Measurements from ENCODE around the gene EIF2D. TPM values are rescaled to one million over a fixed set of nuclear protein-coding genes. Genes with fewer than 3 reads are reported as not detected.

The EIF2D gene
- total and polyA plus RNA-seq, 4 donors = 14.7 to 30.0 (median 22.1) TPM

DNA sequence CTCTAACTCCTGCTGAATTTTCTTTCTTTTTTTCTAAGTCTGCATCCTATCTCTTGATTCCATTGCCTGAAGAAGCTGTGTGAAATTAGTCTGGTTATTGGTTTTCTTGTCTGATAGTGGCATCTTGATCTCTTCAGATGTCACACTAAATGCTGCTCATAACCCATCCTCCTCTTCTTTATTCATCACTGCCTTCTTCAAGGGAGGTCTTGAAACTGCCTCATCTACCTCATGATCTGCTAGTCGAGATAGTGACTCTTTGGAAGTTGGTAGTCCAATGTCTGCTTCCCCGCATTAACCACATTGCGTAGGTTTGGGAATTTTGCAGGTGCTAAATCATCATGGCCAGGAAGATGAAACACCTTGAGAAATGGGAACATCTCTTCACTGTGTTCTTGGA is 38.7 kb upstream of the EIF2D start:
- Histone ChIP-seq H3K27me3 (ENCODE audit: control insufficient read depth in 4 of 4, insufficient read depth in 4 of 4, low read length in 3 of 4) (no peaks in the 10 kb centered on the region), H3K4me1 (ENCODE audit: control insufficient read depth in 4 of 4, insufficient read depth in 4 of 4, low read length in 3 of 4) (no peaks in the 10 kb centered on the region), H3K4me3 (ENCODE audit: low read depth in 1 of 3, low read length in 3 of 3) (no peak overlapping the region), H3K9ac (ENCODE audit: low read depth in 1 of 2, low read length in 2 of 2) (no peak overlapping the region), H3K27ac (ENCODE audit: low read depth in 1 of 2, low read length in 2 of 2) (no peak overlapping the region), H3K36me3 (ENCODE audit: control insufficient read depth in 4 of 4, insufficient read depth in 3 of 4, low read depth in 1 of 4, low read length in 3 of 4) (peaks cover 0 to 7% (median 4%) of the 10 kb centered on the region in 4 donors), H3K9me3 (ENCODE audit: control insufficient read depth in 4 of 4, low read length in 3 of 4) (no peaks in the 10 kb centered on the region)
- DNase-seq (ENCODE audit: low spot score) = no peak
- 96% methylated on average over 3 of the region's 3 CpGs for WGBS
- TF ChIP-seq, protein P1, sequence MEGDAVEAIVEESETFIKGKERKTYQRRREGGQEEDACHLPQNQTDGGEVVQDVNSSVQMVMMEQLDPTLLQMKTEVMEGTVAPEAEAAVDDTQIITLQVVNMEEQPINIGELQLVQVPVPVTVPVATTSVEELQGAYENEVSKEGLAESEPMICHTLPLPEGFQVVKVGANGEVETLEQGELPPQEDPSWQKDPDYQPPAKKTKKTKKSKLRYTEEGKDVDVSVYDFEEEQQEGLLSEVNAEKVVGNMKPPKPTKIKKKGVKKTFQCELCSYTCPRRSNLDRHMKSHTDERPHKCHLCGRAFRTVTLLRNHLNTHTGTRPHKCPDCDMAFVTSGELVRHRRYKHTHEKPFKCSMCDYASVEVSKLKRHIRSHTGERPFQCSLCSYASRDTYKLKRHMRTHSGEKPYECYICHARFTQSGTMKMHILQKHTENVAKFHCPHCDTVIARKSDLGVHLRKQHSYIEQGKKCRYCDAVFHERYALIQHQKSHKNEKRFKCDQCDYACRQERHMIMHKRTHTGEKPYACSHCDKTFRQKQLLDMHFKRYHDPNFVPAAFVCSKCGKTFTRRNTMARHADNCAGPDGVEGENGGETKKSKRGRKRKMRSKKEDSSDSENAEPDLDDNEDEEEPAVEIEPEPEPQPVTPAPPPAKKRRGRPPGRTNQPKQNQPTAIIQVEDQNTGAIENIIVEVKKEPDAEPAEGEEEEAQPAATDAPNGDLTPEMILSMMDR (IDR thresholded peaks at IDR 0.05; ENCODE audit: low read depth, low read length, missing input control) = no peak
- TF ChIP-seq SP1 (IDR thresholded peaks at IDR 0.05) (no peak), HNF4G (IDR thresholded peaks at IDR 0.05) (no peak), YY1 (IDR thresholded peaks at IDR 0.05) (no peak), FOXA2 (IDR thresholded peaks at IDR 0.05) (no peak), EGR1 (IDR thresholded peaks at IDR 0.05; ENCODE audit: low read depth in 2 of 2) (no peak), RXRA (IDR thresholded peaks at IDR 0.05) (no peak), RAD21 (IDR thresholded peaks at IDR 0.05) (no peak), FOXA1 (IDR thresholded peaks at IDR 0.05) (no peak), NR2F2 (IDR thresholded peaks at IDR 0.05) (no peak), TAF1 (conservative IDR thresholded peaks at IDR 0.05) (no peak), JUND (IDR thresholded peaks at IDR 0.05) (no peak)
- TF ChIP-seq, protein P2, sequence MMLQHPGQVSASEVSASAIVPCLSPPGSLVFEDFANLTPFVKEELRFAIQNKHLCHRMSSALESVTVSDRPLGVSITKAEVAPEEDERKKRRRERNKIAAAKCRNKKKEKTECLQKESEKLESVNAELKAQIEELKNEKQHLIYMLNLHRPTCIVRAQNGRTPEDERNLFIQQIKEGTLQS (IDR thresholded peaks at IDR 0.05) = no peak
- TF ChIP-seq, protein P3, sequence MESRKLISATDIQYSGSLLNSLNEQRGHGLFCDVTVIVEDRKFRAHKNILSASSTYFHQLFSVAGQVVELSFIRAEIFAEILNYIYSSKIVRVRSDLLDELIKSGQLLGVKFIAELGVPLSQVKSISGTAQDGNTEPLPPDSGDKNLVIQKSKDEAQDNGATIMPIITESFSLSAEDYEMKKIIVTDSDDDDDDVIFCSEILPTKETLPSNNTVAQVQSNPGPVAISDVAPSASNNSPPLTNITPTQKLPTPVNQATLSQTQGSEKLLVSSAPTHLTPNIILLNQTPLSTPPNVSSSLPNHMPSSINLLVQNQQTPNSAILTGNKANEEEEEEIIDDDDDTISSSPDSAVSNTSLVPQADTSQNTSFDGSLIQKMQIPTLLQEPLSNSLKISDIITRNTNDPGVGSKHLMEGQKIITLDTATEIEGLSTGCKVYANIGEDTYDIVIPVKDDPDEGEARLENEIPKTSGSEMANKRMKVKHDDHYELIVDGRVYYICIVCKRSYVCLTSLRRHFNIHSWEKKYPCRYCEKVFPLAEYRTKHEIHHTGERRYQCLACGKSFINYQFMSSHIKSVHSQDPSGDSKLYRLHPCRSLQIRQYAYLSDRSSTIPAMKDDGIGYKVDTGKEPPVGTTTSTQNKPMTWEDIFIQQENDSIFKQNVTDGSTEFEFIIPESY (IDR thresholded peaks at IDR 0.05) = no peak
- TF ChIP-seq, protein P4, sequence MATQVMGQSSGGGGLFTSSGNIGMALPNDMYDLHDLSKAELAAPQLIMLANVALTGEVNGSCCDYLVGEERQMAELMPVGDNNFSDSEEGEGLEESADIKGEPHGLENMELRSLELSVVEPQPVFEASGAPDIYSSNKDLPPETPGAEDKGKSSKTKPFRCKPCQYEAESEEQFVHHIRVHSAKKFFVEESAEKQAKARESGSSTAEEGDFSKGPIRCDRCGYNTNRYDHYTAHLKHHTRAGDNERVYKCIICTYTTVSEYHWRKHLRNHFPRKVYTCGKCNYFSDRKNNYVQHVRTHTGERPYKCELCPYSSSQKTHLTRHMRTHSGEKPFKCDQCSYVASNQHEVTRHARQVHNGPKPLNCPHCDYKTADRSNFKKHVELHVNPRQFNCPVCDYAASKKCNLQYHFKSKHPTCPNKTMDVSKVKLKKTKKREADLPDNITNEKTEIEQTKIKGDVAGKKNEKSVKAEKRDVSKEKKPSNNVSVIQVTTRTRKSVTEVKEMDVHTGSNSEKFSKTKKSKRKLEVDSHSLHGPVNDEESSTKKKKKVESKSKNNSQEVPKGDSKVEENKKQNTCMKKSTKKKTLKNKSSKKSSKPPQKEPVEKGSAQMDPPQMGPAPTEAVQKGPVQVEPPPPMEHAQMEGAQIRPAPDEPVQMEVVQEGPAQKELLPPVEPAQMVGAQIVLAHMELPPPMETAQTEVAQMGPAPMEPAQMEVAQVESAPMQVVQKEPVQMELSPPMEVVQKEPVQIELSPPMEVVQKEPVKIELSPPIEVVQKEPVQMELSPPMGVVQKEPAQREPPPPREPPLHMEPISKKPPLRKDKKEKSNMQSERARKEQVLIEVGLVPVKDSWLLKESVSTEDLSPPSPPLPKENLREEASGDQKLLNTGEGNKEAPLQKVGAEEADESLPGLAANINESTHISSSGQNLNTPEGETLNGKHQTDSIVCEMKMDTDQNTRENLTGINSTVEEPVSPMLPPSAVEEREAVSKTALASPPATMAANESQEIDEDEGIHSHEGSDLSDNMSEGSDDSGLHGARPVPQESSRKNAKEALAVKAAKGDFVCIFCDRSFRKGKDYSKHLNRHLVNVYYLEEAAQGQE (IDR thresholded peaks at IDR 0.05) = no peak

DNA sequence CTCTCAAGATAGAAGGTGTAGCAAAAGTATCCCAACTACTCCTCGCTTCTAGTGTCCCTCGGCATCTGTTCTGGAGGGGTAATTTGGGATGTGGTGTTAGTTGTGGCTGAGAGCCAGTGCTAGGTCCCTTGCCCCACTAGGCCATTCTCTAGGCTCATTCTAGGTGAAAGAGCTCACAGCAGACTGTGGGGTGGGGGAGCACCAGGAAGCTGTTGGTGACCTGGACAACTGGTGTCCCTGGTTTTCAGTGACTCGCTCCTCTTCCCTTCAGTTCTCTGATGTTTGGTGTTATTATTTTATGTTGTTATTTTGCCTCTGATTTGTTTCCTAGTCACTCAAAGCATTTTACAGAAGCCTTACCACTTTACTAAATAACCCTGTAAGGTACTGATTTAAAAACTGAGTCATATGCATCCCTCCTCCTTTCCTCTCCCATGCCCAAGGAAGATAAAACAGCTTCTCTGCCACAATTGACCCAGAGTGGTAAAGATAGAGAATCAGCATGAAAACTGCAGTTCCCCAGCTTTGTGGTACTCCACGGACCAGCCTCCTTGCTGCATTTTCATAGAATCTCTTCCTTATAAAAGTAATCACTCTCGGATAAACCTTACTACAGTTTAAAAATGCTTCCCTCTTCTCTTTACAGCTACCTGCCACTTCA is 37.1 kb upstream of the EIF2D start:
- 92% methylated on average over 5 of the region's 5 CpGs for WGBS
- H3K27ac ChIP-seq (ENCODE audit: low read depth in 1 of 2, low read length in 2 of 2) = no peak overlapping the region
- no peaks in the 10 kb centered on the region for H3K9me3 ChIP-seq (ENCODE audit: control insufficient read depth in 4 of 4, low read length in 3 of 4)
- TF ChIP-seq YY1 (IDR thresholded peaks at IDR 0.05) (no peak), FOXA1 (IDR thresholded peaks at IDR 0.05) (no peak), NR2F2 (IDR thresholded peaks at IDR 0.05) (no peak), TAF1 (conservative IDR thresholded peaks at IDR 0.05) (no peak), FOXA2 (IDR thresholded peaks at IDR 0.05) (no peak), RAD21 (IDR thresholded peaks at IDR 0.05) (no peak)
- TF ChIP-seq, protein P2 (IDR thresholded peaks at IDR 0.05) = no peak
- TF ChIP-seq, protein P4 (IDR thresholded peaks at IDR 0.05) = no peak
- peaks cover 0 to 7% (median 4%) of the 10 kb centered on the region in 4 donors for H3K36me3 ChIP-seq (ENCODE audit: control insufficient read depth in 4 of 4, insufficient read depth in 3 of 4, low read depth in 1 of 4, low read length in 3 of 4)
- no peak overlapping the region for H3K4me3 ChIP-seq (ENCODE audit: low read depth in 1 of 3, low read length in 3 of 3)
- DNase-seq (ENCODE audit: low spot score) = no peak
- H3K9ac ChIP-seq (ENCODE audit: low read depth in 1 of 2, low read length in 2 of 2) = no peak overlapping the region
- H3K4me1 ChIP-seq (ENCODE audit: control insufficient read depth in 4 of 4, insufficient read depth in 4 of 4, low read length in 3 of 4) = no peaks in the 10 kb centered on the region
- H3K27me3 ChIP-seq (ENCODE audit: control insufficient read depth in 4 of 4, insufficient read depth in 4 of 4, low read length in 3 of 4) = no peaks in the 10 kb centered on the region
